CD4-positive, alpha-beta T cell treated with Interleukin-15 for 4 hours (primary cell): Measurements from ENCODE around the gene SERTAD3.
A peak's percentile ranks its signal among the peaks of the same experiment; 100 is the strongest.
"Not testable (repeated sequence)": the region's sequence is repeated elsewhere in the genome, so short reads cannot be mapped to it uniquely, and the experiment has no call there.

Experiments used
- DNase-seq: peaks from one replicate; pipeline ENCODE4 v3.0.0-alpha.2; 2020; ENCODE audit warnings: low spot score

Gene SERTAD3

GRCh38 chr19:40408598-40408925, 35.6 kb downstream of the SERTAD3 start:
- not testable (repeated sequence) for DNase-seq

GRCh38 chr19:40407714-40408597, 36.2 kb downstream of the SERTAD3 start:
- DNase-seq, result no peak

- peak; percentile 79 for DNase-seq
Measured at GRCh38 chr19:40403262-40403984, 40.7 kb downstream of the SERTAD3 start.

- no peak for DNase-seq
Measured at GRCh38 chr19:40400559-40400958, 43.6 kb downstream of the SERTAD3 start.

GRCh38 chr19:40398417-40399131, 45.6 kb downstream of the SERTAD3 start:
- peak; percentile 66 for DNase-seq

- no peak for DNase-seq
Measured at GRCh38 chr19:40397568-40397906, 46.6 kb downstream of the SERTAD3 start.

- no peak for DNase-seq
Measured at GRCh38 chr19:40396886-40397567, 47.1 kb downstream of the SERTAD3 start.

- no peak for DNase-seq
Measured at GRCh38 chr19:40395956-40396355, 48.2 kb downstream of the SERTAD3 start.

- DNase-seq, result no peak
Measured at GRCh38 chr19:40394816-40395210, 49.3 kb downstream of the SERTAD3 start.

GRCh38 chr19:40393894-40394815, 50.0 kb downstream of the SERTAD3 start:
- DNase-seq, result no peak

- no peak for DNase-seq
Measured at GRCh38 chr19:40392894-40393517, 51.1 kb downstream of the SERTAD3 start.

- DNase-seq, result no peak
Measured at GRCh38 chr19:40392123-40392522, 52.0 kb downstream of the SERTAD3 start.
